ENCODE data around the gene PSD2.

The PSD2 gene

DNA sequence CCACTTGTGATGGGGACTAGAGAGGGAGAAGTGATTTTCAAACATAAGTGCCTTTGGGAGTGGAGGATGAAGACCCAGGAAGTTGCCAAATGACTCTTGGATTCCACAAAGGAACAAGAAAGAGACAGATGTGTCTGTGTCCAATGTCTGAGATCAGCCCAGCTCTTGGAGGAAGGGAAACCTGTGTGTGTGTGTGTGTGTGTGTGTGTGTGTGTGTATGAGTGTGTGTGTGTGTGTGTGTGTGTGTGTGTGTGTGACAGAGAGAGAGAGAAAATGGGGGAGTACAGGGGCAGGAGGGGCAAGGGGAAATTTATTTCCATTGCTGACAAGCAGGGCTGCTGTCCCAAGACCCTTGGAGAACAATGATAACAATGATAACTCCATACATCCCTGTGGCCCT lies 72.0 kb downstream of the PSD2 start:
- no peak overlapping the region for H3K4me3 ChIP-seq (ENCODE audit: low read depth, low read length)
- TF ChIP-seq CTCF (IDR thresholded peaks at IDR 0.05; ENCODE audit: low read depth, low read length, missing control alignments), result no peak
- no peak for DNase-seq (ENCODE audit: low read depth)

DNA sequence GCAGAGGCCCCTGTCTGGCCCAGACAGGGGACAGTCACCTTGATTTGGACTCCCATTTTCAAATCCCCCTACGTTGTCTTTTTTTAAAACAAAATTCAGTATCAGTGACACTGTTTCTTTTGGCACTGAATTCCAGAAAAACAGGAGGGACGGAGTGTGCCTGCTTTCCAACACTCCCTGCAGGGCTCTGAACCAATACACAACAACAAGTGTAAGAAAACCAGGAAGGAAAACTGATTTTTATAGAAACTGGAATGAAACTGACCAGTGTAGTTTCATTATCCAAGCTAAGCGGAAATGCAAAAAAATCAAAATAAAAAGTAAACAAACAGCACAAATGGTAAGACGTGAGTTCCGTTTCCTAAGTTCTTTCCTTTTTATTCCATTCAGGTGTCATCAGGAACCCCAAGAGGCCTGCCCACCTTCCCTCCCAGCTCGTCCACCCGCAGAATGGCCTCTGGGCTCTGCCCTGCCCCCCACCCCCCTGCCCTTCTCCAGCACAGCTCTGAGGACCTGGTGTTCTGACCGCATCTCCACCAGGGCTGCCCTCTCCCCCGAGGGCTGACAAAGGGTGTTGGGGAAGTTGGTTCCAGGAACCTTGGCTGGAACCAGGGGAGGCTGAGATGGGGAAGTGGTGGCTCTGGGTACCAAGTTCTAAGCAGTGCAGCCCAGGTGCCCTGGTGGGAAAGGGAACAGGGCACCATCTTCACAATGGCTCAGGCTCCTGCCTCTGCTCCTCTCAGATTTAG lies 73.6 kb downstream of the PSD2 start:
- TF ChIP-seq CTCF (IDR thresholded peaks at IDR 0.05; ENCODE audit: low read depth, low read length, missing control alignments), result no peak
- DNase-seq (ENCODE audit: low read depth), result no peak
- H3K4me3 ChIP-seq (ENCODE audit: low read depth, low read length), result no peak overlapping the region

- no peak overlapping the region for H3K4me3 ChIP-seq (ENCODE audit: low read depth, low read length)
- TF ChIP-seq CTCF (IDR thresholded peaks at IDR 0.05; ENCODE audit: low read depth, low read length, missing control alignments), result no peak
- no peak for DNase-seq (ENCODE audit: low read depth)
Measured at GRCh38 chr5:139870677-139871076, 75.1 kb downstream of the PSD2 start.

DNA sequence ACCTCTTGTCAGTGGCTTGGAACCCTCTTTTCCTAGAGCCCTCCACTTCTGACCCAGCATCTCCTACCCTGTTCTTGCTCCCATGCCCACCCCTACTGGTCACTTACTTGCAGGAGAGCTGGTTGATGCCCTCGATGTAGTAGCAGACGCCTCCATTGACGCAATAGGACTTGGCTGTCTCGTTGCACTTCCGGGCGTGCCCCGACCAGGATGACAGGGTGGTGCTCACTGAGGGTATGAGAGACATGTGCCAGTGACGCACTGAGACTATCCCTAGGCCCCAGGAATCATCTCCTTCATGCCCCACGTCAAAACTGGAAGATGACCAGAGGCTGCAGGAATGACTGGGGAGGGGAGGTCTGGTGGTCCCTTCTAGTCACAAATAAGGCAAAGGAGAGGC lies 76.0 kb downstream of the PSD2 start:
- DNase-seq (ENCODE audit: low read depth), result no peak
- H3K4me3 ChIP-seq (ENCODE audit: low read depth, low read length), result no peak overlapping the region

GRCh38 chr5:139872052-139872766 lies 76.6 kb downstream of the PSD2 start:
- TF ChIP-seq CTCF (IDR thresholded peaks at IDR 0.05; ENCODE audit: low read depth, low read length, missing control alignments), result peak; percentile 34
- H3K4me3 ChIP-seq (ENCODE audit: low read depth, low read length), result no peak overlapping the region
- no peak for DNase-seq (ENCODE audit: low read depth)

More for the DNA sequence above, 76.0 kb downstream of the PSD2 start:
- no peak for TF ChIP-seq CTCF (IDR thresholded peaks at IDR 0.05; ENCODE audit: low read depth, low read length, missing control alignments)

- DNase-seq (ENCODE audit: low read depth), result no peak
- no peak overlapping the region for H3K4me3 ChIP-seq (ENCODE audit: low read depth, low read length)
- no peak for TF ChIP-seq CTCF (IDR thresholded peaks at IDR 0.05; ENCODE audit: low read depth, low read length, missing control alignments)
Measured at GRCh38 chr5:139872851-139873794, 77.5 kb downstream of the PSD2 start.

Measured in GM12864 (cell line).